Measurements from ENCODE around the gene SMCO2. TPM values are rescaled to one million over a fixed set of nuclear protein-coding genes. Genes with fewer than 3 reads are reported as not detected.
A peak's percentile ranks its signal among the peaks of the same experiment; 100 is the strongest.

The SMCO2 gene
- total RNA-seq, 1 donor = not detected

GRCh38 chr12:27508736-27509431 is 62.3 kb downstream of the SMCO2 start:
- DNase-seq (ENCODE audit: low read depth) = no peak
- no peak overlapping the region for H3K4me3 ChIP-seq (ENCODE audit: low read depth, low read length)
- TF ChIP-seq CTCF (IDR thresholded peaks at IDR 0.05; ENCODE audit: insufficient read depth, low read length) = no peak

GRCh38 chr12:27511031-27511722 is 64.6 kb downstream of the SMCO2 start:
- no peak for TF ChIP-seq CTCF (IDR thresholded peaks at IDR 0.05; ENCODE audit: insufficient read depth, low read length)
- no peak overlapping the region for H3K4me3 ChIP-seq (ENCODE audit: low read depth, low read length)
- peak; percentile 97 for DNase-seq (ENCODE audit: low read depth)

GRCh38 chr12:27511723-27512045 is 65.1 kb downstream of the SMCO2 start:
- DNase-seq (ENCODE audit: low read depth) = no peak
- H3K4me3 ChIP-seq (ENCODE audit: low read depth, low read length) = no peak overlapping the region
- no peak for TF ChIP-seq CTCF (IDR thresholded peaks at IDR 0.05; ENCODE audit: insufficient read depth, low read length)

GRCh38 chr12:27513155-27513824 is 66.8 kb downstream of the SMCO2 start:
- no peak overlapping the region for H3K4me3 ChIP-seq (ENCODE audit: low read depth, low read length)
- no peak for DNase-seq (ENCODE audit: low read depth)
- no peak for TF ChIP-seq CTCF (IDR thresholded peaks at IDR 0.05; ENCODE audit: insufficient read depth, low read length)

GRCh38 chr12:27515671-27516070 is 69.1 kb downstream of the SMCO2 start:
- DNase-seq (ENCODE audit: low read depth) = no peak
- no peak for TF ChIP-seq CTCF (IDR thresholded peaks at IDR 0.05; ENCODE audit: insufficient read depth, low read length)
- no peak overlapping the region for H3K4me3 ChIP-seq (ENCODE audit: low read depth, low read length)

GRCh38 chr12:27516625-27517024 is 70.1 kb downstream of the SMCO2 start:
- DNase-seq (ENCODE audit: low read depth) = no peak
- no peak overlapping the region for H3K4me3 ChIP-seq (ENCODE audit: low read depth, low read length)
- no peak for TF ChIP-seq CTCF (IDR thresholded peaks at IDR 0.05; ENCODE audit: insufficient read depth, low read length)

Measured in fibroblast of the aortic adventitia (primary cell).